ENCODE results near the gene CAMSAP1. TPM values are rescaled to one million over a fixed set of nuclear protein-coding genes. Genes with fewer than 3 reads are reported as not detected.

The CAMSAP1 gene
- total RNA-seq, 1 experiment from 2014 or later, result 24.8 TPM

- TF ChIP-seq POLR2AphosphoS5 (IDR thresholded peaks at IDR 0.05; ENCODE audit: low read depth, low read length), result no peak
- TF ChIP-seq TCF7L2 (IDR thresholded peaks at IDR 0.05; ENCODE audit: low read depth, low read length), result no peak
- no peak for TF ChIP-seq REST (IDR thresholded peaks at IDR 0.05; ENCODE audit: insufficient read depth in 1 of 2, low read depth in 2 of 2, low read length in 1 of 2)
- no peak for TF ChIP-seq CTCF (IDR thresholded peaks at IDR 0.05)
- TF ChIP-seq SIN3A (IDR thresholded peaks at IDR 0.05; ENCODE audit: borderline replicate concordance, insufficient read depth, low read depth, low read length), result no peak
- Histone ChIP-seq H3K27ac (ENCODE audit: low read length) (no peak overlapping the region), H3K36me3 (ENCODE audit: control insufficient read depth, insufficient read depth, low read length) (no peaks in the 10 kb centered on the region), H3K4me3 (ENCODE audit: low read depth in 2 of 2, low read length in 2 of 2) (no peak overlapping the region), H3K4me1 (ENCODE audit: control insufficient read depth, insufficient read depth, low read length) (no peaks in the 10 kb centered on the region), H3K27me3 (ENCODE audit: control insufficient read depth, insufficient read depth, low read length) (no peaks in the 10 kb centered on the region), H3K9me3 (ENCODE audit: control insufficient read depth, insufficient read depth, low read depth, low read length) (no peaks in the 10 kb centered on the region)
- CTCF ChIA-PET, result interaction anchor here (0.7 kb wide), 1 partner anchor 274 kb away, joined by 10 read pairs; no protein-coding TSS in a partner anchor
- ATAC-seq (no peak), DNase-seq (ENCODE audit: low read depth, low spot score) (no peak)
- POLR2A ChIA-PET, result no interaction called here
- no TSS peak for BruUV-seq (replicated peaks)
- in situ Hi-C loops (cut with HindIII; ENCODE audit: low pct_unique_long_range_greater_than_20kb, low sequenced_read_pairs), result no loop called here
- intact Hi-C loops (cut with micrococcal nuclease; ENCODE audit: unreplicated experiment), result no loop called here
Measured at GRCh38 chr9:135779571-135779970, 127.8 kb downstream of the CAMSAP1 start.

GRCh38 chr9:135778421-135778820 is 128.9 kb downstream of the CAMSAP1 start:
- Histone ChIP-seq H3K36me3 (ENCODE audit: control insufficient read depth, insufficient read depth, low read length) (no peaks in the 10 kb centered on the region), H3K4me3 (ENCODE audit: low read depth in 2 of 2, low read length in 2 of 2) (no peak overlapping the region), H3K27ac (ENCODE audit: low read length) (no peak overlapping the region), H3K9me3 (ENCODE audit: control insufficient read depth, insufficient read depth, low read depth, low read length) (no peaks in the 10 kb centered on the region), H3K4me1 (ENCODE audit: control insufficient read depth, insufficient read depth, low read length) (no peaks in the 10 kb centered on the region), H3K27me3 (ENCODE audit: control insufficient read depth, insufficient read depth, low read length) (no peaks in the 10 kb centered on the region)
- ChIA-PET CTCF (no interaction called here), POLR2A (no interaction called here)
- no TSS peak for BruUV-seq (replicated peaks)
- intact Hi-C loops (cut with micrococcal nuclease; ENCODE audit: unreplicated experiment) (no loop called here), in situ Hi-C loops (cut with HindIII; ENCODE audit: low pct_unique_long_range_greater_than_20kb, low sequenced_read_pairs) (no loop called here)
- TF ChIP-seq POLR2AphosphoS5 (IDR thresholded peaks at IDR 0.05; ENCODE audit: low read depth, low read length), result no peak
- no peak for TF ChIP-seq SIN3A (IDR thresholded peaks at IDR 0.05; ENCODE audit: borderline replicate concordance, insufficient read depth, low read depth, low read length)
- TF ChIP-seq CTCF (IDR thresholded peaks at IDR 0.05), result no peak
- TF ChIP-seq REST (IDR thresholded peaks at IDR 0.05; ENCODE audit: insufficient read depth in 1 of 2, low read depth in 2 of 2, low read length in 1 of 2), result no peak
- no peak for TF ChIP-seq TCF7L2 (IDR thresholded peaks at IDR 0.05; ENCODE audit: low read depth, low read length)
- DNase-seq (ENCODE audit: low read depth, low spot score) (no peak), ATAC-seq (no peak)
